H1 (cell line): Measurements from ENCODE around the gene PTPN3. TPM values are rescaled to one million over a fixed set of nuclear protein-coding genes. Genes with fewer than 3 reads are reported as not detected.

ENCODE experiments used
- CTCF ChIA-PET: fragments of 300-600 bp; sonication (Branson Sonifier 250); formaldehyde crosslinking; loops from one replicate; lab custom pipeline; 2021; ENCODE audit not compliant: partially characterized antibody; lab: Charles Lee
- POLR2A ChIA-PET: fragments of 300-600 bp; sonication (Branson Sonifier 250); formaldehyde crosslinking; loops from one replicate; lab custom pipeline; 2021; ENCODE audit warnings: inconsistent platforms; ENCODE audit not compliant: partially characterized antibody; lab: Charles Lee
- DNase-seq, 2 experiments: peaks; one replicate each; pipeline versions ENCODE4 v3.0.0 to v3.0.0-alpha.2; 2010 to 2022; ENCODE audit warnings: low spot score in 2 of 2, low read depth in 1 of 2, mixed read lengths in 1 of 2
- FAIRE-seq: peaks from 2 replicates; lab custom pipeline; 2011; peaks lifted over from hg19 to GRCh38; lab: Jason Lieb, UNC
- H2AFZ ChIP-seq: 2 replicates; pipeline ENCODE4 v1.8.1; 2012; ENCODE audit warnings: low read length, inconsistent platforms
- H2AK5ac ChIP-seq: 2 replicates; pipeline ENCODE4 v1.6.1; 2013; ENCODE audit warnings: low read depth, low read length
- H2BK120ac ChIP-seq: replicated peaks from 2 replicates; pipeline ENCODE3; 2013; ENCODE audit warnings: low read depth, low read length, inconsistent platforms
- H2BK12ac ChIP-seq: 2 replicates; pipeline ENCODE4 v1.6.1; 2013; ENCODE audit warnings: low read depth, low read length
- H2BK15ac ChIP-seq: 2 replicates; pipeline ENCODE4 v1.6.1; 2013; ENCODE audit warnings: low read length
- H2BK20ac ChIP-seq: 2 replicates; pipeline ENCODE4 v1.6.1; 2013; ENCODE audit warnings: low read length
- H2BK5ac ChIP-seq: 2 replicates; pipeline ENCODE4 v1.6.1; 2013; ENCODE audit warnings: low read depth, low read length
- H3K14ac ChIP-seq: 2 replicates; pipeline ENCODE4 v1.6.1; 2013; ENCODE audit warnings: inconsistent platforms; ENCODE audit not compliant: insufficient read length
- H3K18ac ChIP-seq: 2 replicates; pipeline ENCODE4 v1.6.1; 2013; ENCODE audit warnings: low read length; ENCODE audit errors: extremely low read depth
- H3K23ac ChIP-seq: 2 replicates; pipeline ENCODE4 v1.6.1; 2013; ENCODE audit warnings: inconsistent platforms; ENCODE audit not compliant: insufficient read length
- H3K23me2 ChIP-seq: 2 replicates; pipeline ENCODE4 v1.6.1; 2013; ENCODE audit warnings: low read depth, low read length
- H3K27ac ChIP-seq: 2 replicates; pipeline ENCODE4 v1.6.1; 2011; ENCODE audit warnings: low read depth, low read length, inconsistent platforms
- H3K27me3 ChIP-seq, 4 experiments: replicated peaks in 1 of 4; 1 replicate in 1 of 4; 2 replicates in 3 of 4; pipeline versions ENCODE4 v1.6.1 to v1.8.1; 2011 to 2013; ENCODE audit warnings: low read length in 3 of 4, mild to moderate bottlenecking in 3 of 4, inconsistent platforms in 2 of 4, mixed read lengths in 2 of 4, moderate library complexity in 1 of 4; ENCODE audit not compliant: control insufficient read depth in 3 of 4, insufficient read depth in 3 of 4; ENCODE audit errors: extremely low read depth in 1 of 4
- H3K36me3 ChIP-seq, 4 experiments: 2 replicates each; pipeline versions ENCODE4 v1.6.1 to v1.8.1; 2011 to 2013; ENCODE audit warnings: mild to moderate bottlenecking in 4 of 4, low read length in 3 of 4, moderate library complexity in 2 of 4, control low read depth in 1 of 4, inconsistent platforms in 1 of 4; ENCODE audit not compliant: insufficient read depth in 4 of 4, control insufficient read depth in 2 of 4
- H3K4ac ChIP-seq: replicated peaks from 2 replicates; pipeline ENCODE3; 2013; ENCODE audit warnings: low read length, low read depth, mixed read lengths, inconsistent platforms; ENCODE audit not compliant: insufficient read length
- H3K4me1 ChIP-seq, 4 experiments: replicated peaks in 1 of 4; 1 replicate in 1 of 4; 2 replicates in 3 of 4; pipeline versions ENCODE4 v1.6.1 to v1.8.1; 2011 to 2013; ENCODE audit warnings: low read length in 3 of 4, inconsistent platforms in 2 of 4, mixed read lengths in 1 of 4; ENCODE audit not compliant: insufficient read depth in 4 of 4, control insufficient read depth in 3 of 4
- H3K4me2 ChIP-seq, 2 experiments: 2 replicates each; pipeline versions ENCODE4 v1.6.1 to v1.8.1; 2011 to 2013; ENCODE audit warnings: low read depth in 2 of 2, low read length in 2 of 2, control low read depth in 1 of 2, inconsistent platforms in 1 of 2, mild to moderate bottlenecking in 1 of 2; ENCODE audit not compliant: insufficient read depth in 1 of 2
- H3K4me3 ChIP-seq, 4 experiments: fragments of 200-600, 300-600 bp in 1 of 4; sonication (generic), shearing (Covaris generic), sonication (Bioruptor Twin) in 1 of 4; 2 replicates each; pipeline versions ENCODE4 v1.5.1 to v1.8.1; 2011 to 2016; ENCODE audit warnings: low read length in 4 of 4, low read depth in 3 of 4, control low read depth in 2 of 4, inconsistent platforms in 2 of 4, mild to moderate bottlenecking in 2 of 4, mixed read lengths in 1 of 4, moderate library complexity in 1 of 4; ENCODE audit not compliant: insufficient read depth in 2 of 4; ENCODE audit errors: extremely low read depth in 1 of 4
- H3K56ac ChIP-seq: replicated peaks from 2 replicates; pipeline ENCODE3; 2013; ENCODE audit warnings: low read depth, mild to moderate bottlenecking, mixed read lengths, low read length, inconsistent platforms; ENCODE audit not compliant: insufficient read length
- H3K79me1 ChIP-seq: 2 replicates; pipeline ENCODE4 v1.6.1; 2013; ENCODE audit warnings: low read depth, low read length, control low read depth
- H3K79me2 ChIP-seq, 2 experiments: 2 replicates each; pipeline versions ENCODE4 v1.6.1 to v1.8.1; 2012 to 2013; ENCODE audit warnings: low read length in 2 of 2, mild to moderate bottlenecking in 2 of 2, inconsistent platforms in 1 of 2; ENCODE audit not compliant: insufficient read depth in 2 of 2, control insufficient read depth in 1 of 2
- H3K9ac ChIP-seq, 4 experiments: replicated peaks in 1 of 4; 1 replicate in 1 of 4; 2 replicates in 3 of 4; pipeline versions ENCODE4 v1.6.1 to v1.8.1; 2011 to 2013; ENCODE audit warnings: low read depth in 3 of 4, low read length in 3 of 4, control low read depth in 2 of 4, mild to moderate bottlenecking in 2 of 4, moderate library complexity in 2 of 4, inconsistent platforms in 1 of 4; ENCODE audit errors: extremely low read depth in 1 of 4
- H3K9me3 ChIP-seq, 2 experiments: 2 replicates each; pipeline versions ENCODE4 v1.6.1 to v1.8.1; 2012 to 2013; ENCODE audit warnings: mild to moderate bottlenecking in 2 of 2, moderate library complexity in 2 of 2, control low read depth in 1 of 2, inconsistent platforms in 1 of 2, low read depth in 1 of 2, low read length in 1 of 2, mixed read lengths in 1 of 2; ENCODE audit not compliant: insufficient read depth in 2 of 2
- H4K20me1 ChIP-seq, 2 experiments: replicated peaks in 1 of 2; 2 replicates each; pipeline versions ENCODE3 to v1.8.1; 2011 to 2013; ENCODE audit warnings: inconsistent platforms in 2 of 2, low read length in 2 of 2, mild to moderate bottlenecking in 1 of 2; ENCODE audit not compliant: insufficient read depth in 2 of 2, control insufficient read depth in 1 of 2
- H4K5ac ChIP-seq: 2 replicates; pipeline ENCODE4 v1.6.1; 2013; ENCODE audit warnings: low read length, low read depth, mixed read lengths, inconsistent platforms; ENCODE audit not compliant: insufficient read length
- H4K8ac ChIP-seq: 2 replicates; pipeline ENCODE4 v1.8.0; 2013; ENCODE audit warnings: mild to moderate bottlenecking, moderate library complexity, low read length, inconsistent platforms; ENCODE audit not compliant: insufficient read depth; ENCODE audit errors: extremely low read depth
- H4K91ac ChIP-seq: replicated peaks from 2 replicates; pipeline ENCODE3; 2013; ENCODE audit warnings: low read length, mixed read lengths, inconsistent platforms; ENCODE audit not compliant: insufficient read length
- CREB1 ChIP-seq: IDR thresholded peaks from 2 replicates; pipeline ENCODE4 v1.6.1; 2012; ENCODE audit warnings: inconsistent platforms
- EGR1 ChIP-seq: IDR thresholded peaks from 2 replicates; pipeline ENCODE4 v1.6.1; 2011; ENCODE audit warnings: low read depth, low read length, borderline replicate concordance
- HDAC6 ChIP-seq: IDR thresholded peaks from one replicate; pipeline ENCODE4 v1.7.1; 2012; ENCODE audit warnings: low read depth, mild to moderate bottlenecking, inconsistent platforms, low read length, moderate library complexity
- MAFK ChIP-seq: IDR thresholded peaks from 2 replicates; pipeline ENCODE4 v1.6.1; 2012; ENCODE audit warnings: low read depth, mild to moderate bottlenecking, improper control_type of control experiment, low read length
- POLR2A ChIP-seq, 2 experiments: IDR thresholded peaks; 1 replicate in 1 of 2; 2 replicates in 1 of 2; pipeline ENCODE4 v1.6.1; 2011; ENCODE audit warnings: low read depth in 2 of 2, low read length in 2 of 2, mild to moderate bottlenecking in 2 of 2; ENCODE audit errors: control extremely low read depth in 1 of 2
- RAD21 ChIP-seq, 2 experiments: IDR thresholded peaks in 1 of 2; conservative IDR thresholded peaks in 1 of 2; 2 replicates each; pipeline ENCODE4 v1.6.1; 2011; ENCODE audit warnings: low read depth in 2 of 2, low read length in 2 of 2, improper control_type of control experiment in 1 of 2, inconsistent platforms in 1 of 2, mild to moderate bottlenecking in 1 of 2, moderate library complexity in 1 of 2
- RFX5 ChIP-seq: IDR thresholded peaks from 2 replicates; pipeline ENCODE4 v1.6.1; 2011; ENCODE audit warnings: low read depth, low read length, improper control_type of control experiment, borderline replicate concordance
- SAP30 ChIP-seq: fragments of 300-600 bp; sonication (generic); IDR thresholded peaks from 2 replicates; pipeline ENCODE4 v1.7.1; 2012; ENCODE audit warnings: low read length, moderate library complexity, mild to moderate bottlenecking, inconsistent platforms; ENCODE audit not compliant: insufficient read depth, insufficient replicate concordance
- SIRT6 ChIP-seq: IDR thresholded peaks from one replicate; pipeline ENCODE4 v1.7.1; 2012; ENCODE audit warnings: low read length, inconsistent platforms
- SP4 ChIP-seq: IDR thresholded peaks from 2 replicates; pipeline ENCODE4 v1.6.1; 2012; ENCODE audit warnings: low read length, inconsistent platforms
- SUZ12 ChIP-seq: fragments of 200-600 bp; sonication (generic); IDR thresholded peaks from 2 replicates; pipeline ENCODE4 v1.6.1; 2012; ENCODE audit warnings: mild to moderate bottlenecking, inconsistent platforms, low read length, moderate library complexity, mixed read lengths
- WGBS, 2 experiments: shearing (Covaris generic) in 1 of 2; methylation state at CpG; one replicate each; pipeline versions ENCODE4 v1.1.6 to v1.1.7; 2013 to 2015; ENCODE audit warnings: low lambda C conversion rate in 2 of 2, mixed read lengths in 2 of 2, inconsistent platforms in 1 of 2, low coverage in 1 of 2, missing lambda C conversion rate in 1 of 2; ENCODE audit not compliant: insufficient replicate concordance in 2 of 2, insufficient coverage in 1 of 2, insufficient read length in 1 of 2; ENCODE audit errors: extremely low coverage in 1 of 2, missing lambda C conversion rate in 1 of 2; 5-methylcytosine and 5-hydroxymethylcytosine counted together
- polyA plus RNA-seq, 7 experiments: library from polyadenylated mRNA; depleted of rRNA in 3 of 7; stranded (reverse) in 5 of 7; unstranded in 2 of 7; fragments of >200 nt in 5 of 7; fragments of 200-250 nt in 2 of 7; gene quantifications; 1 replicate in 5 of 7; 2 replicates in 1 of 7; 4 replicates in 1 of 7; pipeline versions ENCODE4 v1.2.1 to v1.2.3, GENCODE V29; 2011 to 2013; ENCODE audit warnings: missing spikeins in 2 of 7, mixed read lengths in 2 of 7
- total RNA-seq: library from RNA; stranded (reverse); fragmentation: NEBNext Ultra II Directional; extraction: Animal tissue kit (Norgen Biotek cat#: 25700); gene quantifications from 2 replicates; pipeline ENCODE4 v1.2.1, GENCODE V29; 2021
- TF ChIP-seq, protein P1 (sequence below): IDR thresholded peaks from 2 replicates; pipeline ENCODE4 v1.6.1; 2012; ENCODE audit warnings: low read length, inconsistent platforms

Gene PTPN3
- total and polyA plus RNA-seq, 2 of the 8 experiments (the other 6 are each of a cell fraction or from before 2014, with no cell fraction given): 2.9 to 3.7 TPM

- Histone ChIP-seq H4K5ac (no peak overlapping the region), H3K18ac (no peak overlapping the region), H3K4ac (no peak overlapping the region), H4K91ac (no peak overlapping the region), H2AK5ac (no peak overlapping the region), H3K4me3 (no peak overlapping the region), H2BK120ac (no peak overlapping the region), H2BK20ac (no peak overlapping the region), H3K4me1 (no peaks in the 10 kb centered on the region; a peak in 2 of 7 replicates), H3K27ac (no peak overlapping the region), H3K9ac (no peak overlapping the region), H3K23me2 (no peaks in the 10 kb centered on the region; the same call in 1 of the 2 replicates), H3K14ac (no peak overlapping the region), H3K23ac (no peak overlapping the region), H2AFZ (no peak overlapping the region), H2BK5ac (no peak overlapping the region), H3K56ac (no peak overlapping the region), H3K79me2 (no peaks in the 10 kb centered on the region), H3K36me3 (no peaks in the 10 kb centered on the region), H3K9me3 (no peaks in the 10 kb centered on the region), H2BK15ac (no peak overlapping the region), H2BK12ac (no peak overlapping the region), H4K8ac (no peak overlapping the region), H3K4me2 (no peak overlapping the region), H3K79me1 (no peaks in the 10 kb centered on the region), H4K20me1 (no peaks in the 10 kb centered on the region), H3K27me3 (no peaks in the 10 kb centered on the region)
- WGBS, 2 experiments: 87% methylated on average over 5 of the region's 5 CpGs; no CpG with 5 or more reads in 1 of the 2 experiments
- FAIRE-seq (no peak), DNase-seq (no peak)
- ChIA-PET CTCF (interaction anchor here (0.7 to 1.3 kb wide), 2 partner anchors 69 to 123 kb away, joined by 3 to 4 read pairs; no protein-coding TSS in a partner anchor), POLR2A (interaction anchor here (0.6 kb wide), 1 partner anchor 78 kb away, joined by 5 read pairs; no protein-coding TSS in a partner anchor)
- TF ChIP-seq SP4 (no peak), HDAC6 (no peak), CREB1 (no peak), EGR1 (no peak), RFX5 (no peak), SUZ12 (no peak), SIRT6 (no peak), POLR2A (IDR thresholded peaks at IDR 0.05; ENCODE audit: control extremely low read depth in 1 of 2, low read depth in 2 of 2, low read length in 2 of 2) (no peak), RAD21 (IDR thresholded peaks at IDR 0.05 in 1 of 2, conservative IDR thresholded peaks at IDR 0.05 in 1 of 2; ENCODE audit: low read depth in 2 of 2, low read length in 2 of 2) (no peak), SAP30 (no peak), MAFK (no peak)
- TF ChIP-seq, protein P1, sequence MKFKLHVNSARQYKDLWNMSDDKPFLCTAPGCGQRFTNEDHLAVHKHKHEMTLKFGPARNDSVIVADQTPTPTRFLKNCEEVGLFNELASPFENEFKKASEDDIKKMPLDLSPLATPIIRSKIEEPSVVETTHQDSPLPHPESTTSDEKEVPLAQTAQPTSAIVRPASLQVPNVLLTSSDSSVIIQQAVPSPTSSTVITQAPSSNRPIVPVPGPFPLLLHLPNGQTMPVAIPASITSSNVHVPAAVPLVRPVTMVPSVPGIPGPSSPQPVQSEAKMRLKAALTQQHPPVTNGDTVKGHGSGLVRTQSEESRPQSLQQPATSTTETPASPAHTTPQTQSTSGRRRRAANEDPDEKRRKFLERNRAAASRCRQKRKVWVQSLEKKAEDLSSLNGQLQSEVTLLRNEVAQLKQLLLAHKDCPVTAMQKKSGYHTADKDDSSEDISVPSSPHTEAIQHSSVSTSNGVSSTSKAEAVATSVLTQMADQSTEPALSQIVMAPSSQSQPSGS: no peak
These were observed 125.9 kb downstream of the PTPN3 start for GRCh38 chr9:109372246-109372645.
